ENCODE measurements around the gene FAM3B.

FAM3B gene

DNA sequence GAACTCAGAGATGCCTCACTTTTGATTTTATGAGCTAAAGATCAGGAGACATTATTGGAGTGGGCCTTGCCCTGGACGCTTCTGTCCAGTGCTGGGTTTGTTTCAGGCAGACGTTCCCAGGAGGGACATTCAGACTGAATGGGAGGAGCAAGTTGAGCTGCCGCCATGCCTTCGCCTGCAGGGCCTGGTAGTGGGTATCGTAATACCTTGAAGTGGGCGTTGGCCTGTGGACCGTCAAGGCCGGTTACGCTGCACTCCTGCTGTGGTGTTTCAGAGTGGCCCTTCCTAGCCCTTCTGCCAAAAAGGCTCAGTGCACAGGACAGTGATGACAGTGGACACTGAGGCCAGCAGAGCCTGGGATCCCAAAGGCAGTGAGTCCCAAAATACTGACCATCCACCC lies 1.6 kb downstream of the FAM3B start:
- DNase-seq (ENCODE audit: low spot score): no peak

DNA sequence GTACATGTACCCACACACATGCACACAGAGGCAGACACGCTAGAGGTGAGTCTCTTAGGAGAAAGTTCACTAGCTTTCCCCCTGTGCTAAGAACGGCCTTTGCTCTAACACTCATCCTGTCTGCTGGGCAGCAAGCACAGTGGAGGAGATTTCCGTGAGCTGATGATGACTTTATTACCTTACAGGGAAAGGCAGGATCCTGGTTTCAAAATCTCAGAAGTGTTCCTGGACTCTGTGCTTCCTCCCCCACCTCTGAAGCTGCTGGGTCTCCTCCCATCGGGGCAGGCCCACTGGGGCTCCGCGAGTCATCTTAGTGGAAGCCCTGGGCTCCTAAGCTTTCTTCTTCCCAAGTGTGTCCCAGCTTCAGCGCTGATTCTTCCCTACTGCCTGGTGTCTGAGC lies 2.7 kb downstream of the FAM3B start:
- no peak for DNase-seq (ENCODE audit: low spot score)

DNA sequence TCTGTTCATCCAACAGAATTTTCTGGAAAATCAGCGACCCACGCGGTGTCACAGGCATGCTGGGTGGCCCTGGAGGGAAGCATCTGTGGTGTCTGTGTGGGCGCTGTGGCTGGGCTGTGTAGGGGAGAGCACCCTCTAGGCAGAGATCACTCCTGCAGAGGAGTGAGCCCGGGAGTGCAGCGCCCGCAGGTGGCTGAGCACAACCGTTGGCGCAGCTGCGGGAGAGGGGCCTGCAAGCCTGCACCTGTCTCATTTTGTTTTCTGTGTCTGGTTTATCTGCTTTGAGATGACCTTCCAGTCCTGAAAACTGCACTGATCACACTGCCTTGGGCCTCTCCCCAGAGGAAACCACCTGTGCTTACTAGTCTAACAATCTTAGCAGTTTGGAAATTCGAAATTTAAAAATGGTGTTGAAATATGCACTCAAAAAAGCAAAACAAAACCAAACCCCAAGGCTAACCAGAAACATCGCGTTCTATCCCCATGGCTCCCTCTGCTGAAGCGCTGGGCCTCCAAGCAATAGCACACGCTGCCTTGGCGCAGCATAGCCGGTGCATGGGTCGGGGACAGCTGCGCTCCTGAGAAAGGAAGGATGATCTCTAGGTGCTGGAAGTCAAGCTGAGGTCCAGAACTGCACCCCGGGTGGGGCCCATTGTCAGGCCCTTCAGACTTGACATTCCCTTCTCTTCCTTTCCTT lies 4.8 kb downstream of the FAM3B start:
- DNase-seq (ENCODE audit: low spot score): no peak

DNA sequence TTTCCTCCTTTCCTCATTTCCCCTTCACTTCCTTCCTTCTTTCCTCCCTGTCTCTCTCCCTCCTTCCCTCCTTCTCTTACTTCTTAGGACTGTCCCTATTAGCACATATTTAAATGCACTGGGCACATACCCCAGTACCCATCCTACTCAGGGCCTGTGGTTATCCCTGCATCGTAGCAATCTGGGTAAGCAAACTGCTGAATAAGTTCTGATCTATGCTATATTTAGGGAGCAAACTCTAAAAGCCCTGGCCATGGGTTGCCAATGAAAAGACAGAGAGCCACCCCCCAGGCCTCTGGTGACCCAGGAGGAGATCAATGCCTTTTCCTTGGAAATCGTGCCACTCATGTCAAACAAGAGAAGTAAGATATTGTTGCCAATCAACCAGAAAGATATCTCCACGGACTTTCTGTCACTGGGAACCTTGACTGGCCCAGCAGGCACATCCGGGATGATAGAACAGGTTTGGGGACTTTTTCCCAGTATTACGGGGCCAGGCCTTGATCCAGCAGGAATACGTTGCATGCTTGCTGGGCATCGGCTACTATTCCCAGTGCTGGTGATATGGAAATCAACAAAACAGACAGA lies 5.4 kb downstream of the FAM3B start:
- no peak for DNase-seq (ENCODE audit: low spot score)

DNA sequence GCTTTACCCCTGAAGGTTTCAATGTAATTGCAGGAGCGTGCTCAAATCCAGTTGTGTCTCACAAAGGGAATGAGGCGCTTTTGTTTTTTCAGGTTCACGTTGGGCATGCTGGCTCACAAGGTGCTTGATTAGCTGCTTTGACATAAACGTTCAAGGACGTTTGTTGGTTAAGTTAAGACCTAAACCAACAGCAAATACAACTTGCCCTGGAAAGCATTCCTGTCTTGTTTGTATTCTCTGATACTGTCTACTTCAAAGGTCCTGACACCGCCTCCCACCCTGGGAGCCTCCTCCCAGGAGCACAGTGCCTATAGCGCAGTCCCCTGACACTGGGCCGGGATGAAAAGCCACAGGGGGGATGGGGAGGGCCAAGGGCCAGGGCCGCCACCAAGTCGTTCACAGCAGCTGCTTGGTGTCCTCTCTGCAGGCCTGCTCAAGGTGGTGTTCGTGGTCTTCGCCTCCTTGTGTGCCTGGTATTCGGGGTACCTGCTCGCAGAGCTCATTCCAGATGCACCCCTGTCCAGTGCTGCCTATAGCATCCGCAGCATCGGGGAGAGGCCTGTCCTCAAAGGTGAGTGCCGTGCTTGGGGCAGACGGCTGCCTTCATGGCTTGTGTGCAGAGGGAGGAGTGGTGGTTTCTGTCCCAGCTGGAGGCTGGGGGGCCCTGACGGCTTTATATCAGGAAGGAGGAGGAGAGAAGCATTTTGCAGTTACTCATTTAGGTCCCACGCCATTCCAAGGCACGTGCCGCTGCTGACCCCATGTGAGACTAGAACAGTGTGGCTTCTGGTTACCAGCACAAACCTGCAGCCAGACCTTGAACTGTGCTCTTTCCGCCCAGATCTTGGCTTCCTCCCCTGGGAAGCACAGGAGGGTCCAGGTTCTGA lies 6.1 kb downstream of the FAM3B start:
- DNase-seq (ENCODE audit: low spot score): no peak

DNA sequence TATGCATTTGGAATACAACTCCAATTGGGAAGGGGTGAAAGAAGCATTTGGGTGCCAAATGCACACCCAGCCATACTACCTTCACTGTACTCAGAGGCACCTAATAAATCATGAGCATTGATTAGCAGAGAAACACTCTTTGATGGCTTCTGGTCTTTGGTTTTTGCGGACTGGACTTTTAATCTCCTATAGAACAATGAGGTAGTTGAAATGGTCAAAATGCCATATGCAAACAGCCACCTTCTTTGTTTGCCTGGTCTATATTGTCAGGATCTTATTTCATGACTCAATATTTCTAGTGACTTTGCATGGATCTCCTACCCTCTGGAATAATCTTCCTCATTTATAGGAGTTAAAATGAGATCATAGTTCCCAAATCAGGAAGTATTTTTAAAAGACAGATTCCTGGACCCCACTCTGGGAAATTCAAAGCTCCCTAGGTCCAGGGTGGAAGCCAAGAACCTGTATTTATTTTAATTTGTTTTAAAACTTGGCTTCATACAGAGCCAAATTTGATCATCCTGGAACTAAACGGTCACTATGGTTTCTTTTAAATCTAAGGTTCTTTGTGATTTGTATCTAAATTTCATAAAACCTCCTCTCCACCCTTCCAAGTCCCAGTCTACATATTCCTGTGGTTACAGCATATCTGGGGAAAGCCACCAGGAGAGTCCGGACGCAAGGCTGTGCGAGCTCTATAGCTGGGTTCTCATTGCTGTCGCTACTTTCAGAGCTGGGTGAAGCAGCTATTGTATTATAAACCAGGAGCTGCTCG lies 8.7 kb downstream of the FAM3B start:
- no peak for DNase-seq (ENCODE audit: low spot score)

DNA sequence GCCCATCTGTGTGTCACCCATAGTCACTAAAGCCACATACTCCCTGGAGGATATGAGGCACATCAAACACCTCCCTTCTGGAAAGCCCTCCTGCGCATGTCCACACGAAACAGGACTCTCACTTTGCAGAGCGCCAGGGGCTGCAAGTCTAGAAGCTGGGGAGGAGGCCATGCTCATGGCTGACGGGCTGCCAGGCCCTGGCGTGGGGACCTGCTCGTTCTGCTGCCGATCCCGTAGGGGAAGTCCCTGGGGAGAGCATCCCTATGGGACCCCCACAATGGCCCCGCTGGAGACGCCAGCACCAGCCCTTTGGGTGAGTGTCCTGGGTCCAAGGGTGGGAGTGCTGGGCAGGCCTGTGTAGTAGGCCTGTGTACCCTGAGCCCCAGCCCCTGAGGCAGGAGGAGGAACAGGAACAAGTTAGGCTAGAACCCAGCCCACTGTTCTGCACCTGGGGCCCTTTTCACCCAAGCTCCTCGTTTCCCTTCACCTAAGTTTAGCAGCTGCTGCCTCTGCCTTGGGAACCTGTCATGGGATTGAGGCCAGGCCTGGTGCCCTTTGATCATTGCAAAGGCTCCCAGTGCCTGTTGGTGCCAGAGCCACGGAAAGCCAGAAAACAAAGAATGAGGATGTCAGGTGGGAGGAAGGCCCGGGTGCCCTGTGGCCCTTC lies 9.9 kb downstream of the FAM3B start:
- DNase-seq (ENCODE audit: low spot score): no peak

DNA sequence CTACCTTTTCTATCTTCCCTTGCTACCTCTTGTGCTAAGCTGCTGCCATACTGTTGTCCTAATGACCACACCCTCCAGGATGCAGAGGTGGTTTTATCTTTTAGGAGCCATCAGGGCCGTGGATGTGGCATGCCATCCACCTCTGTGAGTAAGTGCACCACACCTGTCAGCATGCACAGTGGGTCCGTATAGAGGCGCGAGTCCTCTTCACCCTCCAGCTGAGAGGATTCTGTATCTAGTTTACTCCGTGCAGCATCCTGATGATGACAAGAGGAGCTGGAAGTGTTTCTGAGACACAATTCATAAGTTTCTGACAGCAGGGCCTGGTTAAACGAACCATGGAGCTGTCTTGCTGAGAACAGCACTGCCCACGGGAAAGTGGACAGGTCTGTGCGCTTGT lies 11.2 kb downstream of the FAM3B start:
- DNase-seq (ENCODE audit: low spot score): no peak

DNA sequence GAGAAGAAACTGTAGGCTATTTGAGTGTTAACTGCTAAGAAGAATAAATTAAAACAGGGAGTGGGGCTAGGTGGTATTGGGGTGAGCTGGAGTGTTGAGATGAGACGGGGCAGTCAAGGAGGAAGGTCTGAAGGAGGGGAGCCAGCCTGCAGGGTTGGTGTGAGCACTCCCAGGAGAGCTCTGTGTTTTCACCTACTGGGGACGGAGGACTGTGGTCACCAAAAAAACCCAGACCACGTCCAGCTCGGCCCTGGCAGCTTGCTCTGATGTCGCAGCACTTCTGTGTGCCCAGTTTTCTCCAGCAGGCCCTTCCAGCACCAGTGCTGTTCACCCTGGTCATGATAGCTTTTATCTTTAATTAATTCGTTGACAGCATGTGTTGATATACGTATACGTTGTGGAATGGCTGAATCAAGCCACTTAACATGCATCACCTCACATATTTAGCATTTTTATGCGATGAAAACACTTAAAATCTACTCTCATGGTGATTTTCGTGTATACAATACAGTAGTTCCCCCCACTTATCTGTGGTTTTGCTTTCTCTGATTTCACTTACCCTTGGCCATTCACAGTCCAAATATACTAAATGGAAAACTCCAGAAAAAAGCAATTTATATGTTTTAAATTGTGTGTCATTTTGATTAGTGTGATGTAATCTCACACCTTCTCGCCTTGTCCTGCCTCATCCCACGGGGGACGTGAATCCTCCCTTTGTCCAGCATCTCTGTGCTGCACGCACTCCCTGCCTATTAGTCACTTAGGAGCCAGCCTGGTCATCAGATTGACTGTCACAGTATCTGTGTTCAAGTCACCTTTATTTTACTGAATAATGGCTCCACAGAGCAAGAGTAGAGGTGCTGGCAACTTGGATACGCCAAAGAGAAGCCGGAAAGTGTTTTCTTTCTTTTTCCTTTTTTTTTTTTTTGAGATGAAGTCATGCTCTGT lies 12.3 kb downstream of the FAM3B start:
- no peak for DNase-seq (ENCODE audit: low spot score)

DNA sequence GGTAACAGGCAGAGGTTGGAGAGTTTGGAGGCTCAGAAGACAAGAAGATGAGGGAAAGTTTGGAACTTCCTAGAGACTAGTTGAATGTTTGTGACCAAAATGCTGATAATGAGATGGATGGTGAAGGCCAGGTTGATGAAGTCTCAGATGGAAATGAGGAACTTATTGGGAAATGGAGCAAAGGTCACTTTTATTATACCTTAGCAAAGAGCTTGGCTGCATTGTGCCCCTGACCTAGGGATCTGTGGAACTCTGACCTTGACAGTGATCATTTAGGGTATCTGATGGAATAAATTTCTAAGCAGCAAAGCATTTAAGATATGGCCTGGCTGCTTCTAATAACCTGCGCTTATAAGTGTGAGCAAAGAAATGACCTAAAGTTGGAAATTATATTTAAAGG lies 17.2 kb downstream of the FAM3B start:
- no peak for DNase-seq (ENCODE audit: low spot score)

DNA sequence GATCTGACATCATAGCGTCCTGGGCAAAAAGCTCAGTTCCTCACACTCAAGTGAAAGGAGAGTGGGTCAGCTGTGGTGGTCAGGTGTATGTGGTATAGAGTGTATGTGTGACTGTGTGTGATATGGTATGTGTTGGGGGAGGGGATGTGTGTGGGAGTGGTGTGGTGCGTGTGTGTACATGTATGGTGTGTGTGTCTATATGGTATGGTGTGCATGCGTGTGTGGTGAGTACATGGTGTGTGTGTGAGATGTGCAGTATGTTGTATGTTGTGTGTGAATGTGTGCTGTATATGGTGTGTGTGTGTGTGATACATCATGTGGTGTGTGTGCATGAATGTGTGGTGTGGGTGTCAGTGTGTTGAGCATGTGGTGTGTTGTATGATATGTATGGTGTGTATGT lies 20.9 kb downstream of the FAM3B start:
- no peak for DNase-seq (ENCODE audit: low spot score)

DNA sequence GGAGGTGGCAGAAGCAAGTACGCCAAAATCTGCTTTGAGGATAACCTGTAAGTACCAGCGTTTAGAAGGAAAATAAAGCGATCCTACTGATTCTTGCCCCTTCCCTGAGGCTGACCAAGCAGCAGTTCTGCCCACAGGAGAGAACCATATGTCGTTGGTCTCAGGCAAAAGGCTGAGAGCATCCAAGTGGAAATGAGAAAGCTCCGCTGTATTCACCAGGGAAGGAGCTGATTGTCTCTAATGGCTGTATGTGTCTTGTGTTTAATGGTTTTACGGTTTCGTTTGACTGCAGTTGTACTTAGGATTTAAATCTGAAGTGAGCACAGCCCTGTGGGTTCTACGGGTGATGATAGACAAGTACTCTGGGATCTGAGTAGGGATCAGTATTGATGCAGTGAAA lies 21.9 kb downstream of the FAM3B start:
- DNase-seq (ENCODE audit: low spot score): no peak

DNA sequence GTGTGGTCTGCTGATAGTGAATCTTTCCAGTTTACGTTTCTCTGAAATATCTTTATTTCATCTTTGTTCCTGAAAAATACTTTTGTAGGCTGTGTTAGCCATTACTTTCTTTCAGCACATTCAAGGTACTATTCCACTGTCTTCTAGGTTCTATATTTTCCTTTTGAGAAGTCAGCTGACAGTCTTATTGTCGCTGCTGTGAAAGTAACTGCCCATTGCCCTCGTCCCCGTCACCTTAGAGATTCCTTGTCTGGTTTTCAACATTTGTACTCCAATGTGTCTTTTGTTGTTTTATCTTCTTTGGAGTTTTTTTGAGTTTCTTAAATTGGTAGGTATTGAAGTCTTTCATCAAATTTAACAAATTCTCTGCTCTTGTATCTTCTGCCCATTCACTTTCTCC lies 25.4 kb downstream of the FAM3B start:
- no peak for DNase-seq (ENCODE audit: low spot score)

DNA sequence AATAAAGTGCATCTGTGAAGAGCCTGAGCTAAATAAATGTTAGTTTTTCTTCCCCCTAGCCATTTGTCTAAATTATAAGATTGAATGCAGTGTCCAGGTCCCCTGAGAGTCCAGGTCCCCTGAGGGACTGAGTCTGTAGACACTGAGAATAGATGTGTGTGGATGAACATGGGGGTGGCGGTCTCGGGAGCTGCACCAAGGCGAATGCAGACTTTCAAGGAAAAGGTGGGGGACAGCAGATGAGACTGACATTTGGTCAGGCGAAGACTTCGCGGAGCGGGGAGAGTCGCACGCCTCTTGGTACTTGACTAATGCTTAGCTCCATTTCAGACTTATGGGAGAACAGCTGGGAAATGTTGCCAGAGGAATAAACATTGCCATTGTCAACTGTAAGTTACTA lies 27.5 kb downstream of the FAM3B start:
- no peak for DNase-seq (ENCODE audit: low spot score)

DNA sequence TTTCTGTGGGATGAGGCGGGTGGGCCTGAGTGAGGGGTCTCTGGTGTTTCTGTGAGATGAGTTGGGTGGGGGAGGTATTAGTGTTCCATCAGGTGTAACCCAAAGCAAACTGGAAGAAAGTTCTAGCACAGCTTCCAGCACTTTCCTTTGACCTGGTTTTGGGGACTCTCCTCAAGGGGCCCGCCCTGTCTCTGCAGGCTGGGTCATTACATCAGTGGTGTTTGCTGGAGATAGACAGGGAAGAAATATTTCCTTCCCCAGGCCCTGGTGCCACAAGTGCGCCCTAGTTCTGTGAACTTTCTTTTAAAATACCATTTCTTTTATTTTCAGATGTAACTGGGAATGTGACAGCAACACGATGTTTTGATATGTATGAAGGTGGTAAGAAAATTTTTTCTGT lies 28.8 kb downstream of the FAM3B start:
- DNase-seq (ENCODE audit: low spot score): no peak

DNA sequence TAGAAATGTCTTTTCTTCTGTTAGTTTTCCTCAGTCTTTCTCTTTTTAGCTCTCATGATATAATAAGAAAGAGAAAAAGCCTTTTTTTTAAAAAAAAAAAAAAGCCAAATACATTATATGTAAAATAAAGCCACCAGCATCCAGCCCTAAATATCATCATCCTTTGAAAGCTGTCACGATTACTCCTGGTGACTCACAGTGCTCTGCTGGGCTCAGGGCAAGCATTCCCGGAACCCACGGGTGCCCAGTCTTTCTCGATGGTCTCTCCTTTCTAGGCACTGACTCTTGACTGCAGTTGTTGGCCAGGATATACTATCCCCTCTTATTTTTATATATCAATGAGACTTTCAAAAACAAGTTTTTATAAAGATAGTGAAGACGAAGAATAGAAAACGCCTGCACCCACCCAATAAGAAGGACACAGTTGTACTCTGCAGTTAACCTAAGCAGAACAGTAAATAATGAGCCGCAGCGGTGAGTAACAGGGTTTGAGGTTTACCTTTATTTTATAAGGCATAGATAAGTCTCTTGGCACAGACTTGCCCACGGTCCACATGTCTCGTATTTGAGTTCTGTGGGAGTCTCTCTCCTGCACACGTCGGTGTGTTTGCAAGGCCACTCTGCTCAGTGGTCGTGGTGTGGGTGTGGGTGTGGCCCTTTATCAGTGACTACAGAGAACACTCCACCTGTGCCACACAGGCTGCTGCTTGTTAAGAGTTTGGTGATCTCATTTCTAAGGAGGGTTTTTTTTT lies 29.5 kb downstream of the FAM3B start:
- DNase-seq (ENCODE audit: low spot score): no peak

DNA sequence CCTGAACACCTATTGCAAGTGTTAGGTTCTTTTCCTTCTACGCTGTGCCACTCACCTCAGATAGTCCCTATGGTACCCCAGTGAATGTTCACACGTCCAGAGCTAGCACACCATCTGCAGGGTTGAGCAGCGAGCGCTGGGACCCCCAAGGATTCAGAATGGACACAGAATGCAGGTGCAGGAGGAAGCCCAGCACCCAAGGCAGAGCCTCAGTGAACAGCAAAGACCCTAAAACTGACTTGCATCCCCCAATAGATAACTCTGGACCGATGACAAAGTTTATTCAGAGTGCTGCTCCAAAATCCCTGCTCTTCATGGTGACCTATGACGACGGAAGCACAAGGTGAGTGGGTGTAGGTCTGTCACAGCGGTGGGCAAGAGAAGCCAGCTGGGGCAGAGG lies 30.2 kb downstream of the FAM3B start:
- no peak for DNase-seq (ENCODE audit: low spot score)

DNA sequence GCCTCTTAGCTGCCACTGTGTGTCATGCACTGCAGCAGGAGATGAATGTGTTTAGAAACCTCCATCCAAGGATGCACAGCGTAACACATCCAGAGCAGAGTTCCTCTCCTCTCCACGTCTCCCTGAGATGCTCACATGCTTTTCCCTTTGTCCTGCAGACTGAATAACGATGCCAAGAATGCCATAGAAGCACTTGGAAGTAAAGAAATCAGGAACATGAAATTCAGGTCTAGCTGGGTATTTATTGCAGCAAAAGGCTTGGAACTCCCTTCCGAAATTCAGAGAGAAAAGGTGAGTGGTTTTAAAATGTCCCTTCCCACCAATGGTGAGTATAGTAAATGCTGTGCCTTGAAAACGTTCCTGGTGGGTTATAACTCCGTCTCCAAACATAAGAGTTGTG lies 31.8 kb downstream of the FAM3B start:
- no peak for DNase-seq (ENCODE audit: low spot score)

DNA sequence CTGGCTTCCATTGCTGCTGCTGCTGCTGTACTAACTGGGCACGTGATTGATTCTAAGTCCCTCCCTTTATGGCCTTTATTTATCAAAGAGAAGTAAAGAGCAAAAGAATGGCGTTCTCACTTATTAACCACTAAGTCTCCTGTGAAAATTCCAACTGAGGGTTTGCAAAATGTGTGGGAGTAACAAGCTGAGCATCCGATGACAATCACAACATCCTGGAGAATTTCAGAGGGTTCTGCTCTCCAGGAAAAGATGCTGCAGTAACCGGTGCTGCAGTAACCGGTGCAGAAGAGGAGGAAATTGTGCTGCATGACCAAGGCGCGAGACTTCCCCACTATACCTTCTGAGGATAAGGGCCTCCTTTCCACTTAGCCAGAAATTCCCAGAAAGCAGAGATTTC lies 32.5 kb downstream of the FAM3B start:
- DNase-seq (ENCODE audit: low spot score): no peak

All from SK-N-DZ (cell line).